IMR-90 (cell line): ENCODE data around the gene FERD3L.

Experiments used
- BHLHE40 ChIP-seq: fragments of 150-350 bp; IDR thresholded peaks from 2 replicates; pipeline ENCODE4 v1.6.1; 2016; ENCODE audit warnings: mild to moderate bottlenecking, low read depth, low read length
- FOS ChIP-seq: fragments of 150-350 bp; IDR thresholded peaks from 2 replicates; pipeline ENCODE4 v1.6.1; 2016; ENCODE audit warnings: low read depth, low read length
- MXI1 ChIP-seq: IDR thresholded peaks from 2 replicates; pipeline ENCODE4 v1.6.1; 2012; ENCODE audit warnings: low read depth, mild to moderate bottlenecking, low read length, moderate library complexity, borderline replicate concordance
- POLR2A ChIP-seq: IDR thresholded peaks from 2 replicates; pipeline ENCODE4 v1.6.1; 2012; ENCODE audit warnings: mild to moderate bottlenecking, low read depth, low read length
- RAD21 ChIP-seq: IDR thresholded peaks from 2 replicates; pipeline ENCODE4 v1.6.1; 2012; ENCODE audit warnings: low read length, improper control_type of control experiment
- RFX5 ChIP-seq: IDR thresholded peaks from 2 replicates; pipeline ENCODE4 v1.8.0; 2012; ENCODE audit warnings: low read depth, mild to moderate bottlenecking, low read length, moderate library complexity
- TF ChIP-seq, protein P1 (sequence below): conservative IDR thresholded peaks from 2 replicates; pipeline ENCODE4 v1.5.1; 2012; ENCODE audit warnings: mild to moderate bottlenecking, low read depth, low read length, improper control_type of control experiment

DNA sequence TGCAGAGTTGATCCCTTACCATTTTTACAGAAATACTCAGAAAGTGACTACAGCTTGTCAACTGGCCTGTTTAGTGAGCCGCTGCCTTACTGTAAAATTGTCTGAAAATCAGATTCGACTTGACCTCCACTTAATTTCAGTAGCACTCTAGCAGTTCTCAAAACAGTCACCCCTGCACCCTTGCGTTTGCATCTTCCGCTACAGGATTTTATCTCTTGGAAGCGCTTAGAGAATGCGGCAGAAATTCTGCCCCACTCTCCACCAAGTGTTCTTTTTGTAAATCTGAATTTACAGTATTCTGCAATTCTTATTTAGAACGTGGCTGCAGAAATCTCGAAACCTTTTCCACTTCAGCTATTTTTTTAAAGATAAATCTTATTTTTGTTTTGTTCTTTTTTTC lies 25.8 kb downstream of the FERD3L start:
- TF ChIP-seq FOS (no peak), RAD21 (no peak), RFX5 (no peak), POLR2A (no peak), BHLHE40 (no peak), MXI1 (no peak)
- TF ChIP-seq, protein P1, sequence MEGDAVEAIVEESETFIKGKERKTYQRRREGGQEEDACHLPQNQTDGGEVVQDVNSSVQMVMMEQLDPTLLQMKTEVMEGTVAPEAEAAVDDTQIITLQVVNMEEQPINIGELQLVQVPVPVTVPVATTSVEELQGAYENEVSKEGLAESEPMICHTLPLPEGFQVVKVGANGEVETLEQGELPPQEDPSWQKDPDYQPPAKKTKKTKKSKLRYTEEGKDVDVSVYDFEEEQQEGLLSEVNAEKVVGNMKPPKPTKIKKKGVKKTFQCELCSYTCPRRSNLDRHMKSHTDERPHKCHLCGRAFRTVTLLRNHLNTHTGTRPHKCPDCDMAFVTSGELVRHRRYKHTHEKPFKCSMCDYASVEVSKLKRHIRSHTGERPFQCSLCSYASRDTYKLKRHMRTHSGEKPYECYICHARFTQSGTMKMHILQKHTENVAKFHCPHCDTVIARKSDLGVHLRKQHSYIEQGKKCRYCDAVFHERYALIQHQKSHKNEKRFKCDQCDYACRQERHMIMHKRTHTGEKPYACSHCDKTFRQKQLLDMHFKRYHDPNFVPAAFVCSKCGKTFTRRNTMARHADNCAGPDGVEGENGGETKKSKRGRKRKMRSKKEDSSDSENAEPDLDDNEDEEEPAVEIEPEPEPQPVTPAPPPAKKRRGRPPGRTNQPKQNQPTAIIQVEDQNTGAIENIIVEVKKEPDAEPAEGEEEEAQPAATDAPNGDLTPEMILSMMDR, result no peak
